T1000 (cell line): ENCODE measurements around the gene OR6B1.
"Not testable (repeated sequence)": the region's sequence is repeated elsewhere in the genome, so short reads cannot be mapped to it uniquely, and the experiment has no call there.

Source experiments
- DNase-seq: peaks from one replicate; lab custom pipeline; 2025; ENCODE audit warnings: mixed read lengths; lab: John Stamatoyannopoulos, UW

The OR6B1 gene

GRCh38 chr7:144006029-144006691, 6.0 kb downstream of the OR6B1 start:
- no peak for DNase-seq

DNA sequence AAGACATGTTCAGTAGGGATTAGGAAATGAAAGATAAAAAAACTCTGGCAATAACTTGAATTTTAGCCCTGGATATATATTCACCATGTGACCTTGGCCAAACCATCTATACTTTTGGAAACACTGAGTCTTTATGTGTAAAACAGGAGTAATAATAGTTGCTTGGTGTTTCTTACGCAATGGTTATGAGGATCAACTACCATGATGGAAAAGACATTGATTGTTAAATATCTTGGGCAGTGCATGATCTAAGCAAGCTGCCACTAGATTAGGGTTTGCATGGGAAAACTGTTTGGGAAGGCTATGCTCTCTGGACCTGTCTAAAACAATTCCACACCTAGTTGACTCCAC, 6.5 kb downstream of the OR6B1 start:
- DNase-seq = no peak

GRCh38 chr7:144009361-144009760, 9.2 kb downstream of the OR6B1 start:
- no peak for DNase-seq

DNA sequence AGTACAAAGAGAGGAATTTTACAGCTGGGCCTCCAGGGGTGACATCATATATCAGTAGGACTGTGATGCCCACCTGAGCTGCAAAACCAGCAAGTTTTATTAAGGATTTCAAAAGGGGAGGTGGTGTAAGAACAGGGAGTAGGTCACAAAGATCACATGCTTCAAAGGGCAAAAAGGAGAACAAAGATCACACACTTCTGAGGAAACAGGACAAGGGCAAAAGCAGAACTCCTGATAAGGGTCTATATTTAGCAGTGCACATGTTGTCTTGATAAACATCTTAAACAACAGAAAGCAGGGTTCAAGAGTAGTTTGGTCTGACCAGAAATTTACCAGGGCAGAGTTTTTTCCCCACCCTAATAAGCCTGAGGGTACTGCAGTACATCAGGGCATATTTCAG, 9.9 kb downstream of the OR6B1 start:
- not testable (repeated sequence) for DNase-seq

DNA sequence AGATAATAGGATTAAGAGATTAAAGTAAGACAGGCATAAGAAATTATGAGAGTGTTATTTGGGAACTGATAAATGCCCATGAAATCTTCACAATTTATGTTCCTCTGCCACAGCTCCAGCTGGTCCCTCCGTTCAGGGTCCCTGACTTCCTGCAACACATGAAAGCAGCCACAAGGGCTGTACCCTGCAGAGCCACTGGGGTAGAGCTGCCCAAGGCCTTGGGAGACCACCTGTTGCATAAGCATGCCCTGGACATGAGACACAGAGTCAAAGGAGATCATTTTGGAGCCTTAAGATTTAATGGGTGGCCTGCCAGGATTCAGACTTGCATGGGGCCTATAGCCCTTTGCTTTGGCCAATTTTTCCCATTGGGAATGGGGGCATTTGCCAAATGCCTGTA, 10.7 kb downstream of the OR6B1 start:
- not testable (repeated sequence) for DNase-seq

- DNase-seq = no peak
Observed at GRCh38 chr7:144011458-144012230, 11.5 kb downstream of the OR6B1 start.

DNA sequence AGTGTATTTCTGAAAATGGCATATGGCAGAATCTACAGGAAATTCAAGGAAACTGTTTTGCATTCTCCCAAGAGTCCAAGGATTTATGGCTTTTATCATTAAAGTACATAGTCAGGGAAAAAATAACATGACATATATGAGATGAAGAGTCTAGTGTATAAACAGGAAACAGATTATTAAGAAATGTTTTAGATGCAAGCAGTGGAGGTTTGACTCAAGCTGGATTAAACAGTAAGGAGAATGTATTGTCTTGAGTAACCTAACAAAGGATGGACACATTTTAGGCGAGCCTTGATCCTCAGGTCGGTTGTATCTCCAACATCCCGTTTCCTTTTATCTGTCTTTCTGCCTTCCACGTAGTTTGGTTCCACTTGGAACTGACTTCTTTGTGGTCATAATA, 17.9 kb downstream of the OR6B1 start:
- DNase-seq = no peak

DNA sequence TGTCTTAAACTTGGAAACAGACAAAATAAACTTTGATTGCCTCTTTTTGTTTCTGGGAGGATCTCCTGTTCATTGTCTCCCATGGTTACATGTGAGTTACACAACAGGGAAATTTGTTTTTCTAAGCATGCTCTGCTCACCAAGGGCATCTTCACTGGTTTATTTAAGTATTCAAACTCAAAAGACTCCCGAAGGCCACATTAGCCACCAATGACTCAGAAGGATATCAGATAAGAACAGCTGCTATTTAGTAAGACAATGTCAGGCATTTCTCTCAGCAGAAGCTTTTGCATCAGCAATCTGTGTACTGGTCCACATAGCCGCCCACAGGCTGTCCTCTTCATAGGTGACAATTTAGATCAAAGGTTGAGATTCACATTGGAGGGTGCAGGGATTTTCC, 19.3 kb downstream of the OR6B1 start:
- peak; percentile 60 for DNase-seq

GRCh38 chr7:144020340-144020739, 20.2 kb downstream of the OR6B1 start:
- no peak for DNase-seq

GRCh38 chr7:144022169-144022568, 22.0 kb downstream of the OR6B1 start:
- DNase-seq = no peak

DNA sequence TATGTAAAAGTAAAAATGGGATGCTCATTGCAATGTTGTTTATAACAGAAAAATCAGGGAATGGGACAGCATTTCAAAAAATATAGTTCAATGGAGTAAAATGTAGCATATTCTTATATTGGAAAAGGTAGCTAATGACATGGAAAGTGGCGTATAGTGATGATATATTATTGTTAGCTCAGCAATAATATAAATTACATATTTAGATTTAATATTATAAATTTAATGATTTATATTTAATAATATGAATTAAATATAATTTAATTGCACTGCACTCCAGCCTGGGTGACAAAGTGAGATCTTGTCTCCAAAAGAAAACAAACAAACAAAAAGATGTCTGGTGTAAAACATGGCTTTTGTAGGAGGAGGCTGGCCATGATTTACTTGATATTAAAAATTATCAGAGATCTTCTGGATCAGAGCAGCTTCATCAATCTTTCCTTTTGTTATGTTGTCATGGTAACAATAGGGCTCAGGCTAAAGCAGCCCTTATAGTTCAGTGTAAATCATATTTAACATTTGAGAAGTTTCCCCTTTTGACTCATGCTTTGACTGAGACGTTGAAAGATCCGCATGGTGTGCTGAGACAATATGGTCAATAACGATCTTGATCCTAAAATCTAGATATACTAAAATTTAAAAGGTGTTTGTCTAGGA, 23.2 kb downstream of the OR6B1 start:
- DNase-seq = no peak

DNA sequence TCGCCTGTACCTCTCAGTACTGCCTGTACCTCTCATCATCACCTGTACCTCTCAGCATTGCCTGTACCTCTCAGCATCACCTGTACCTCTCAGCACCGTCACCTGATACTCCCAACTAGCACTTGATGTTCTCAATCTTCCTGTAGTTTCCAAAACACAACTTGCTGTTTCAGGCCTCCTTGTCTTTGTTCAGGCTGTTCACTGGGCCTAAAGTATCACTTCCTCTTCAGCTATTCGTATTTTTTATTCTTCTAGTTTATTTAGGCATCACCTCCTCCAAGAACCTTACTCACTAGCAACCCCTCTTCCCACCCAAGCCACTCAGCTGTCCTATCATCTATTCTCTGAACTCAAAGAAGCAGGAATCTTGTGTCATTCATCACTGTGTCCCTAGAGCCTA, 24.1 kb downstream of the OR6B1 start:
- DNase-seq = no peak

DNA sequence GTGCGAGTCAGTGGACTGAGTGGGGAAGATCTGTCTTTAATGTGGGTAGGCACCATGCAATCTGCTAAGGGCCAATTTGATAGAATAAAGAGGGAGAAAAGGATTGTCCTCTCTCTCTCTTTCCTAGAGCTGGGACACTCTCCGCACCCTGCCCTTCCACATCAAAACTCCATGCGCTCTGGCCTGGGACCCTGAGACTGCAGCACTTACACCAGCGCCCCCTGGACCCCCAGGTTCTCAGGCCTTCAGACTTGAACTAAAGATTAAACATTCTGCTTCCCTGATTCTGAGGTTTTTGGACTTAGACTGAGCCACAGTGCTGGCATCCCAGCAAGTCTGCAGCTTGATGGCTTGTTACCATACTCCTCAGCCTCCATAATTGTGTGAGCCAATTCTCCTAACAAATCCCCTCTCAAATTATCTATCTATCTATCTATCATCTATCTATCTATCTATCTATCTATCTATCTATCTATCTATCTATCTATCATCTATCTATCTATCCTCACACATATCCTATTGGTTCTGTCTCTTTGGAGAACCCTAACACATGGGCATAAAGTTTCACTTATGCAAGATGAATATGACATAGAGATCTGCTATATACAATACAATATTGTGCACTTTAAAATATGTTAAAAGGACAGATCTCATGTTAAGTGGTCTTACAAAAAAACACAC, 26.2 kb downstream of the OR6B1 start:
- DNase-seq = no peak

DNA sequence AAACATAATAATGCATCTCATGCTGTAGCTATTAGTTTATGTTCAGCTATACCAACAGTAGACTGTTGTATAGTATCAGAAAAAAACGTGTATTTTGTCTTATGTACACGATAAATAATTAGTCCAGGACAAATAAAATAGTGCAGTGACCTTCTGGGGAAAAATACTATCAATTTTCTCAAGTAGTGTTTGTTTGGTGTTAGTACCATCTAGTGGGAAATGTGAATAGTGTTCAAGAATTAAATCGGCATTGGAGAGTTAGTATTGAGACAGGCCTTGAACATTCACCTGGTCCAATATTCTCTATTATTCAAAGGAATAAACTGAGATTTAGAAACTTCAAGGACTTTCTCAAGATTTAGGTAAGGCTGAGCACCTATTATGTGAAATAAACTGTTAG, 26.9 kb downstream of the OR6B1 start:
- no peak for DNase-seq

DNA sequence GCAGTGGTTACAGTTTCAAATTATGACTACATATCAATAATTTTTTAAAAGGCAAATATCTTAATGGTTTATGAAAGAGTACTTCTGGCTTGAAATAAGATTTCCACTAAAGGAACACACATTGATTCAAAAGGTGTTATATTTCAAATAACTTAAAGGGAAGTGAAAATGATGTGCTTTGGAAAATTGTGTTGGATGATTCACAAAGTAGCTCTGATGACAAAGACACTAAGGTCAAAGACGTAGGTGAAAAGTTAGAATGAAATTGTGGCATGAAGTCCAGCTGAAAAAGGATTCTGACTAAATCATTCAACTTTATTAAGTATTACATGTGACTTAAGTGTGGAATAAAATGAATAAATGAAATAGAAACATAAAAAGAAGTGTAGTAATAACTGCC, 27.9 kb downstream of the OR6B1 start:
- DNase-seq = no peak

DNA sequence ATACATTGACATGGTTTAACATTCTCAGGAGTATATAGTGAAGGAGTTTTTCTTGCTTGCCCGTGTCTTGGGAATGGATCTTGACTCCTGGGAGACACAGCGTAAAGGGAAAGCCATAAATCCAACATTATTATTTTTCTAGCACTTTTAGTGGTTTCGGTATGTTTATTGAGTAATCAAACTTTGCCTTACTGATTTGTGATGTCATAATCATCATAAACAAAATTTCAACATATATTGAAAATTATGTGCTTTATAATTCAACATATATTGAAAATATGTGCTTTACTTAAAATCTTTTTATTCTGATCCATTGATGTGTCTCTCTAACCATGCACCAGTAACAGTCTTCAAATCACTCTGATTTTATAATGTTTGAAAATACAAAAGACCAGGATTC, 28.4 kb downstream of the OR6B1 start:
- no peak for DNase-seq

GRCh38 chr7:144032516-144032915, 32.4 kb downstream of the OR6B1 start:
- no peak for DNase-seq

DNA sequence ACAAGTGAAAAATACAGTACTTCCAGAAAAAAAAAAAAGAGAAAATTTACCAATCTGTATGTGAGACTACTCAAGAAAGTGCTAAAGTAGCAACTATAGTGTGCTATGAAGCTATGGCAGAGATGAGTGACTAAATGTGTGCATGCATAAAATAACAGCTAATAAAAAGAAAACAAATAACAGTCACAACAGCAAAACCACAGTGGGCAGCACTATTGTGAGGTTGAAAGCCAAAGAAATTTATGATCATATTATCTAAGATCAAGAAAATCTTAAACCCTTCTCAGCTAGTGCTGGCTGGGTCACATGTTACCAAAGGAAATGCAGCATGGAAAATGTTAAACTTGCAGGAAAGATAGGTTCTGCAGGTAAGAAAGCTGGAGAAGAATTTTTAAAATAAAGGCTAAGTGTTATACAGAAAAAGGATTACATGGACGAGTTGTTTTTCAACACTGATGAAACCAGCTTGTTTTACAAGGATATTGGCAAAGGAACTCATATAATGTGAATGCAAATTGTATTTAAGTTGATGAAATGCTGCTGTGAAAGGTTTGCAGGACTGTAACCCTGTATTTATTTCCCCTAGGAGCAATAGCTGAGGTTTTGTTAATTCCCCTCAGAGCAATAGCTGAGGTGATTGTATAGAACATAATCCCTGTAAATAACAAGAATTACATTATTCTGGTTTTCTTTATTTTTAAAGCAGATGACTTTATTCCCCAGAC, 33.0 kb downstream of the OR6B1 start:
- DNase-seq = no peak

DNA sequence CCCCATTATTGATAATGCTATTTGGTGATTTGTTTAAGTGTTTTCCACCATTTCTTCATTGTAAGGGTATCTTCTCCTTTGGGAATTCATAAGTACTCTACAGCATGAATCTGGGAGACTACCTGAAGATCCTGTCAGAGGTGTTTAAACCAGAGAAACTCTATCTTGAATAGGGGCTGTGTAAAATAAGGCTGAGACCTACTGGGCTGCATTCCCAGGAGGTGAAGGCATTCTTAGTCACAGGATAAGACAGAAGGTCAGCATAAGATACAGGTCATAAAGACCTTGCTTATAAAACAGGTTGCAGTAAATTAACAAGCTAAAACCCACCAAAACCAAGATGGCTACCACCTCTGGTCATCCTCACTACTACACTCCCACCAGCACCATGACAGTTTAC, 35.3 kb downstream of the OR6B1 start:
- no peak for DNase-seq

GRCh38 chr7:144036302-144036885, 36.3 kb downstream of the OR6B1 start:
- DNase-seq = no peak

DNA sequence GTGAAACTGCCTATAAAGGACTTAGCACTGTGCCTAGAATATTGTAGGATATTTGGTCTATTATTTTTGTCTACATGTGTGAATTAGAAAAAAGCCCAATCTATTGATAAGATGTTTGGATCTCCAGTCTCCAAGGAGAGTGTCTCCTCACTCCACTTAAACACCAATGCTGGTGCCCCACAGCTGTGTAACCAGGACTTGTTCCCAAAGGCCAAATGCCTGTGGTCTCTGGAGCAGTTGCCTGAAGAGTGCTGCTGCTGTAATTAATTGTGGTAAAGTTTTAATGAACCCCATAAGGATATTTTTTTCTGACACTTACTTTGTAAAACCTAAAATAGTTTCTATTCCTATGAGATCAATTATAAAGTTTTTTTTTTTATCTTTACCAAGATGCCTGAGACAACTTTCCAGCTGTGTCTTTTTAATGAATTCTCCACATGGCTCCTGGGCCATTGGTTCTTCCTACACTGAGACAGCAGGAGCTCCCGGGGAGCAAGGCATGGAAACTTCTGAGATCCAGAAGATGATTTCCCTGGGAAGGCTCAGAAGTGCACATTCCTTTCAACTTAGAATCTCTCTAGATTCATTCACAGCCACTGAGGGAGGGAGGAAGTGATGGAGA, 37.4 kb downstream of the OR6B1 start:
- no peak for DNase-seq
